H1 (cell line): ENCODE measurements around the gene ZYG11B. TPM values are rescaled to one million over a fixed set of nuclear protein-coding genes. Genes with fewer than 3 reads are reported as not detected.

Experiments used
- GABPA ChIP-seq: IDR thresholded peaks from 2 replicates; pipeline ENCODE4 v1.6.1; 2011; ENCODE audit warnings: mild to moderate bottlenecking, low read length, moderate library complexity, borderline replicate concordance; ENCODE audit not compliant: insufficient read depth
- TCF12 ChIP-seq: IDR thresholded peaks from 2 replicates; pipeline ENCODE4 v1.6.1; 2011; ENCODE audit warnings: low read depth, mild to moderate bottlenecking, low read length
- polyA plus RNA-seq, 7 experiments: library from polyadenylated mRNA; depleted of rRNA in 3 of 7; stranded (reverse) in 5 of 7; unstranded in 2 of 7; fragments of >200 nt in 5 of 7; fragments of 200-250 nt in 2 of 7; gene quantifications; 1 replicate in 5 of 7; 2 replicates in 1 of 7; 4 replicates in 1 of 7; pipeline versions ENCODE4 v1.2.1 to v1.2.3, GENCODE V29; 2011 to 2013; ENCODE audit warnings: missing spikeins in 2 of 7, mixed read lengths in 2 of 7
- total RNA-seq: library from RNA; stranded (reverse); fragmentation: NEBNext Ultra II Directional; extraction: Animal tissue kit (Norgen Biotek cat#: 25700); gene quantifications from 2 replicates; pipeline ENCODE4 v1.2.1, GENCODE V29; 2021

ZYG11B gene
- total and polyA plus RNA-seq, 2 of the 8 experiments (the other 6 are each of a cell fraction or from before 2014, with no cell fraction given), result 4.4 to 20.9 TPM

DNA sequence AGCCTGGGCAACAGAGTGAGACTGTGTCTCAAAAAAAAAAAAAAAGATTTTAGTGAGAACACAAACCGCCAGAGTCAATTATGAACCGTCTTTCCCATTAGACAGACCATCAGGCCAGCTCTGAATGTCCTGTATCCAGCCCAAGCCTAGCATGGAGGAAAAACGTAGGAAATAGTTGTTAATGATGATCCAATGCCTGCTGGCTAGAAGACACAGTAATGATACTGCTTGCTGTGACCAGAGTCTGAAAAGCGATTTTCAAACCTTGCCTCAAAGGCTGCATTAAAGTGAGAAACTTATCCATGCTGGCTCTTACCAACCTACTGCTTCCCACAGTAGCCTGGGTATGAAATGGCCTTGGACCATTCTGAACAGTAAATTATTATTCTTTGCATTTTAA lies 45.1 kb upstream of the ZYG11B start (continued):
- TF ChIP-seq GABPA (no peak), TCF12 (no peak)
- TF ChIP-seq, all 59 proteins: peak for 0
